Left colon (tissue), 2 donors: Measurements from ENCODE around the gene HSPG2. TPM values are rescaled to one million over a fixed set of nuclear protein-coding genes. Genes with fewer than 3 reads are reported as not detected.
A peak's percentile ranks its signal among the peaks of the same experiment; 100 is the strongest.
"Not testable (repeated sequence)": the region's sequence is repeated elsewhere in the genome, so short reads cannot be mapped to it uniquely, and the experiment has no call there.

Source experiments
- ATAC-seq: fragments of 200-7000 bp; cut with Tn5 transposase; one replicate; pipeline ENCODE4 v1.9.1; 2020; ENCODE audit warnings: mild to moderate bottlenecking, moderate library complexity
- DNase-seq, 2 donors: peaks; one replicate each; pipeline ENCODE4 v3.0.0-alpha.2; 2020
- intact Hi-C, 2 donors: fragments of 100-400 bp; cut with DNase I in 1 of 2; cut with micrococcal nuclease in 1 of 2; formaldehyde crosslinking; loops; one replicate each; pipeline versions ENCODE4 v1.11.2 to v1.14.0; 2022; cut with DNase I, micrococcal nuclease
- total RNA-seq, 2 donors: library from RNA; stranded (reverse); fragmentation: NEBNext Ultra II Directional; extraction: Animal tissue kit (Norgen Biotek cat#: 25700); gene quantifications; one replicate each; pipeline ENCODE4 v1.2.1, GENCODE V29; 2021
- donor health status: DM: no; HTN: no; CAD: no.
- donor health status: DM: yes; HTN: yes; CAD: no.

The HSPG2 gene
- total RNA-seq, 2 donors from 2014 or later: 180 to 206 TPM

DNA sequence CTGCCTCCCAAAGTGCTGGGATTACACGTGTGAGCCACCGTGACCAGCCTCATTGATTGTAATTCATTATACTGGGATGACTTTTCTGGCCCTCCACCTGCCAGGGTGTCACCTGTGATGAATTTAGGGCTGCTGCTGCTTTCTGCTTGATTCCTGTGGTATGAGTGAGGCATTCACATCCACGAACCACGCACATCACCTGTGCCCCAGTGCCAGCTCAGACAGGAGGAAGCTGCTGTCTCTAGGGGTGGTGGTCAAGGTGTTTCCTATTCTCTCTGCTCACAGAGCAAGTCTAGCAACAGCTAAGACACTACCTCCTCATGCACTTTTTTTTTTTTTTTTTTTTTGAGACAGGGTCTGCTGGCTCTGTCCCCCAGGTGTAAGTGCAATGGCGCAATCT, 137.4 kb downstream of the HSPG2 start:
- DNase-seq (no peak), ATAC-seq (no peak)
- intact Hi-C loops: no loop called here

DNA sequence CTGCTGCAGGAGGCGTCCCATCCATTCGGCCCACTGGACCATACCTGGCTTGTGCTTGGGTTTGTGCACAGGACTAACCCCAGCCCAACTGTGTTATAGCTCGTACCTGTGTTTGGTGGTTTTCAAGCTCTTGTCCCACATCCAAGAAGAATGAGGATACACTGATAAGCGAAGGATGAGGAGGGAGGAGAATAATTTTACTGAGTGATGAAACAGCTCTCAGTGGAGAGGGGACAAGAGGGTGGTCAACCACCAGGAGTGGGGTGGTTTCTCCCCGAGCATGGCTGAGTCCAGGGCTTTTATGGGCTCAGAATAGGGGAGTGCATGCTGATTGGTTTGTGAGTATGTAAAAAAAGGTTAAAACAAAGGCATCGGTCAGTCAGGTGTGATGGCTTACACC, 142.0 kb downstream of the HSPG2 start:
- ATAC-seq (no peak), DNase-seq (no peak)
- intact Hi-C loops: no loop called here

DNA sequence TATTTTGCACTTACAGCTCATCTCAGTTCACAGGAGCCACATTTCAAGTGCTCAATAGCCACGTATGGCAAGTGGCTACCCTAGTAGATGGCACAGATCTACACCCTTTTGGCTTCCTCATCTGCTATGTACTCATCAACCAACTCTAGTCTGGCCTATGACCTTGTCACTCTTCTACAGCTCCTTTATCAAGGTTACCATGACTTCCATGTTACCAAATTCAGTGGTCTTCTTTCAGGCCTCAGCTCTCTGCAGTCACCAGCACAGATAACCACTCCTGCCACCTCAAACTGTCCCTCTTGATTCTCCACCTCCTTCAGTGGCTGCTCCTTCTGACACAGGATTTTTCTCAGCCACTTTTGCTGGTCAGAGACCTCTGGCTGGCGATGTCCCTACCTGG, 142.5 kb downstream of the HSPG2 start:
- DNase-seq: no peak
- intact Hi-C loops: no loop called here
- ATAC-seq: no peak

DNA sequence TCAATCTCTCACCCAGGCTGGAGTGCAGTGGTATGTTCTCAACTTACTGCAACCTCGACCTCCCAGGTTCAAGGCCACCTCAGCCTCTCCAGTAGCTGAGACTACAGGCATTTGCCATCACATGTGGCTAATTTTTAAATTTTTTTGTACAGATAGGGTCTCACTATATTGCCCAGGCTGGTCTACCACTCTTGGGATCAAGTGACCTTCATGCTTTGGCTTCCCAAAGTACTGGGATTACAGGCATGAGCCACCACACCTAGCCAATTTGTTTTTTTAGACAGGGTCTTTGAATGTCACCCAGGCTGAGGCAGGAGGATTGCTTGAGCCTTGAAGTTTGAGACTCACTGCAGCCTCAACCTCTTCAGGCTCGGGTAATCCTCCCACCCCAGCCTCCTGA, 144.0 kb downstream of the HSPG2 start:
- no peak for DNase-seq
- intact Hi-C loops: no loop called here
- ATAC-seq: no peak

DNA sequence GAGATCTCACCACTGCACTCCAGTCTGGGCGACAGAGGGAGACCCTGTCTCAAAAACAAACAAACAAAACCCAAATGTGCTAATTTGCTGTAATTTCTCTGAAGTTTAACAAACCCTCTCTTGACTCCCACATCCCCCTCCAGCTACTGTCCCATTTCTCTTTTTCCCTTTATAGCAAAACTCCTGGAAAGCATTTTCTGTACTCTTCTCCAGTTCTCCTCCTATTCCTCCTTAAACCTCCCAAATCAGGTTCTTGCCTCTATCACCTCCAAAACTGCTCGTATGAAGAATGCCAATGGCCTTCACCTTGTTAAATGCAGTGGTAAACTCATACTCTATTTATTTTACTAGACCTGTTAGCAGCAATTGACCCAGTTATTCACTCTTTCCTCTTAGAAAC, 150.5 kb downstream of the HSPG2 start:
- ATAC-seq: no peak
- intact Hi-C loops: no loop called here
- no peak for DNase-seq

DNA sequence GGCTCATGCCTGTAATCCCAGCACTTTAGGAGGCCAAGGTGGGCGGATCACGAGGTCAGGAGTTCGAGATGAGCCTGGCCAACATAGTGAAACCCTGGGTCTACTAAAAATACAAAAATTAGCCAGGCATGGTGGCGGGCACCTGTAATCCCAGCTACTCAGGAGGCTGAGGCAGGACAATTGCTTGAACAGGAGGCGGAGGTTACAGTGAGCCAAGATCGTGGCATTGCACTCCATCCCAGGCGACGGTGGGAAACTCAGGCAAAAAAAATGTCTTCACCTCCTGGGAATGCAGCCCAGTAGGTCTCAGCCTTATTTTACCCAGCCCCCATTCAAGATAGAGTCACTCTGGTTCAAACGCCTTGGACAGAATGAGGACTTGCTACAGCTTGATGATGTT, 151.3 kb downstream of the HSPG2 start:
- ATAC-seq, intact Hi-C loops, DNase-seq: not testable (repeated sequence)

DNA sequence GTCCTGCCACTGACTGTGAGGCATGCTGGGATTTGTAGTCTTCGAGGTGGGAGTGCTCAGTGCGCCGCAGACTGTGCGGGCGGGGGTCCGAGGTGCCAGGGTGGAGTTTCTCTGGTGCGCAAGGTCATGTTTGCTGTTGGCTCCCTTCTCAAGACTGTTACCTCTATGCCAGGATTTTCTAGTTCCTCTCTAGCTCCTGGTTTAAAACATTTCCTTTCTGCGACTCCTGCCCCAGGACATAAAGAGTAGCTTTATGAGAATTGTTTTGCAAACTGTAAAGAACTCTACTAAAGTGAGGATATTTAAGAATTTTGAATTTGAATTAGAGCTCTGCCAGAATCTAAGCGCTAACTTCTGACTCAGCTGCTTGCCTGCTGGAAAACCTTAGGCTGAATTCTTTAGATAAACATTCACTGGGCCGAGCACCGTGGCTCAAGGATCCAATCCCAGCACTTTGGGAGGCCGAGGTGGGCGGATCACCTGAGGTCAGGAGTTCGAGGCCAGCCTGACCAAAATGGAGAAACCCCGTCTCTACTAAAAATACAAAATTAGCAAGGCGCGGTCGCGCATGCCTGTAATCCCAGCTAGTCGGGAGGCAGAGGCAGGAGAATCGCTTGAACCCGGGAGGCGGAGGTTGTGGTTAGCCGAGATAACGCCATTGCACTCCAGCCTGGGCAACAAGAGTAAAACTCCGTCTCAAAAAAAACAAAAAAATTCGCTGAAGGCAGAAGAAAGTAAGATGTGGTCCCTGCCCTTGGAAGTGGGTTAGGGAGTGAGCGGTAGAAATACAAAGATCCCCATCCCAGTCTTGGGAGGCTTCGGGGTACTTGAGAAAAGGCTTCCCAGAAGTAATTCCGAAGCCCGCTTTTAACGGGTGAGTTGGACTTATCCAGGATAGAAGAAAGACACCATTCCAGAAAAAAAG, 153.2 kb downstream of the HSPG2 start:
- intact Hi-C loops: no loop called here
- ATAC-seq (no peak), DNase-seq (peak in 1 of 2 donors; percentile 47)

DNA sequence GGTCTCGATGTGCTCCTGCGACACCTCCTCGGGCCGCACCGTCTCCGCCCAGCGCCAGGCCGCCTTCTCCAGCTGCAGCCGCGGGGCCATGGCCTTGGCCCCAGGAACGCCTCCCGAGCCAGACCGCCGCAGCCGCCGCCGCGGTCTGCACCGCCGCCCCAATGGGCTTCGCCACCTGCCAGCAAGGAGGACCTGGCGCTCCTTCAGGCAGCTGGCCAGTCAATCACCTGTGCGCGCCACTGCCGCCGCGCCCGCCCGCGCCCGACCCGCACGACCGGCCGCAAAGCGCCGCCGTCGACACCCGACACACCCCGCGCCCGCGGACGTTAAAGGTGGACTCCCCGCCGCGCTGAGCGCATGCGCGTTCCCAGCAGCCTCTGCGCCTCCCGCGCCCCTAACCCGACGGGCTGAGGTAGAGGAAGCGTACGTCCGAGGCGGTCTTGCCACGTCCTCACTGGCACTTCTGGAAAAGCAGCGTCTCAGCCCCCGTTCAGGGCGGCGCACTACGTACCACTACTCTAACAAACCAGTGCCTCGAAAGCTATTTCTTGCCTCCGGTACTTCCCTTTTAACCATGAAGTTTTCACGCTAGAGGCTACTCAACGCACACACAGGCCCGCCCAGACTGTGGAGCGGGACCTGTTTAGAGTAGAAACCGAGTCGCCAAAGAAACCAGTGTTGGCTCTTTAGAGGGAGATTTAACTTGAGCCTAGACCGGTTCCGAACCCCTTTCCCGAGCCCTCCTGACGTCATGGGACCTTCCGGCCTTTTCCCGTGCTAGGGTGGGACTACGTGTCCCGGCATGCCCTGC, 154.0 kb downstream of the HSPG2 start, which contains the start of gene USP48:
Gene USP48, minus strand, starts transcription at position 282 of the 811 bp plus-strand sequence. Its CDS starts 192 bp downstream, at position 90.
- intact Hi-C loops: no loop called here
- DNase-seq: peak; percentile 97
- peak; percentile 87 for ATAC-seq

DNA sequence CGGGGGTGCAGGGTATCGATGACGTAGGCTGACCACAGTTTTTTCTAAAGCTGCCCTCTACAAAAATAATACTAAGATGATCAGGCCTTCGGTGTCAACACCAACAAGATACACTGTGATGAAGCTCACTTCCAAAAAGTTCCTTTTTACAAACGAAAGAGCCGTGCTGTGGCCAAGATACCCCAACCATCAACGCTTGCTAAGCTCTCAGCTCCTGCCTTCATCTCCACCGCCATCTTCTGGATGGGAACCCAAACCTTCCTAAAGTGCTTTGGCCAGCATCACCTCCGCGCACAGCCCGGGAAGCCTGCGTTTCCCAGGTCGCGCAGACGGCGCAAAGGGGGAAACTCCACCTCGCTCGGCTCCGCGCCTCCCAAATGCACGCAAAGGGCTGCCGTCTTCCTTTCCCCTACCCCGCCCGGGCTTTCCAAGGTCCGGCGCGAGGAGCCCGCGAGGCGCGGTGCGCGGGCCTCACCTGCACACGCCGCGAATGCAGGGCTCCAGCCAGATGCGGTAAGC, 154.7 kb downstream of the HSPG2 start:
- intact Hi-C loops: no loop called here
- peak in 1 of 2 donors; percentile 53 for DNase-seq

DNA sequence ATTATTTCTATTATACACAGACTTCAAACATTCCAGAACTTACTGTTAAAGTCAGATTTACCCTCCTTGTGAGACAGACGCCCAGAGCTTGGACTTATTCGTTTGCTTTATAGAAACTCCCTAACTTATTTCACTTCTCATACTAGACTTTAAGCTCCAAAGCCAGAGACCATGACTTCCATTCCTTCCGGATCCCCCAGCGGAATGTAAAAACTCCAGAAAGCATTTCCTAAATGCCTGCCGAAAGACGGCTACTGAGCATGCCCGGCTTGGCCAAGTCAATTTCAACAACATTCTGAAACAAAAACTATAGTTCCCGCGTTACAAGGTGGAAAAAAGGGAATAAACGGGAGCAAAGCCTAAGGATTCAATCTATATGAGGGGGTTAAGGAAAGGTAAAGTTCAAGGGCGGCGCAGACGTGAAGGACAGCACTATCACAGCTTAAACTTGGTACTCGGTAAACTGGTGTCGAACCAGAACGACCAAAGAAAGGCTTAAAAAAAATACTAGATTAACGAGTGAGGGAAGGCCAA, 155.2 kb downstream of the HSPG2 start:
- no peak for ATAC-seq
- DNase-seq: peak in 1 of 2 donors; percentile 23
- intact Hi-C loops: no loop called here

More for the DNA sequence above, 154.7 kb downstream of the HSPG2 start:
- peak; percentile 31 for ATAC-seq

DNA sequence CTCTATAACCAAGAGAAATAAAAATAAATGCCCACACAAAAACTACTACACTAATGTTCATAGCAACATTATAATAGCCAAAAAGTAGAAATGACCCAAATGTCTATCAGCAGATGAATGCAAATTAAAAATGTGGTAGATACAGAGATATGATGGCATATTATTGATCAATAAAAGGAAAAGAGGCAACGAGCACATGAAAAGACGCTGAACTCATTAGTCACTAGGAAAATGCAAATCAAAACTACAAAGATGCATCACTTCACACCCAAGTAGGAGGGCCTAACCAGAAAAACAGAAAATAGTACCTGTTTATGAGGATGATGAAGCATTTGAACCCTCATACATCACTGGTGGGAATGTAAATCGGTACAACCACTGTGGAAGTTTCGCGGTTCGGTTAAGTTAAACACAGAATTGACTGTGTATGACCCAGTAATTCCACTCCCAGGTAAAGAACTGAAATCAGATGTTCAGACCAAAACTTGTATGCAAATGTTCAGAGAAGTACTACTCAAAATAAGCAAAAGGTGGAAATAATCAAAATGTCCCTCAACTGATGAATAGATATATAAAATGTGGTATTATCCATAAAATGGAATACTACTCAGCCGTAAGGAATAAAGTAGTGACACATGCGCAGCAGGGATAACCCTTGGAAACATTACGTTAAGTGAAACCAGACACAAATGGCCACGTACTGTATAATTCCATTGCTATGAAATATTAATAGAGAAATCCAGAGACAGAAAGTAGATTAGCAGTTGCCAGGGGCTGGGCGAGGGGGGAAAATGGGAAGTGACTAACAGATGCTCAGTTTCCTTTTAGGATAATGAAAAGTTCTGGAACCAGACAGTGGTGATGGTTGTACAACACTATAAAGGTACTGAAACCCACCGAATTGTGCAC, 157.2 kb downstream of the HSPG2 start:
- no peak for ATAC-seq
- DNase-seq: no peak
- intact Hi-C loops: no loop called here

DNA sequence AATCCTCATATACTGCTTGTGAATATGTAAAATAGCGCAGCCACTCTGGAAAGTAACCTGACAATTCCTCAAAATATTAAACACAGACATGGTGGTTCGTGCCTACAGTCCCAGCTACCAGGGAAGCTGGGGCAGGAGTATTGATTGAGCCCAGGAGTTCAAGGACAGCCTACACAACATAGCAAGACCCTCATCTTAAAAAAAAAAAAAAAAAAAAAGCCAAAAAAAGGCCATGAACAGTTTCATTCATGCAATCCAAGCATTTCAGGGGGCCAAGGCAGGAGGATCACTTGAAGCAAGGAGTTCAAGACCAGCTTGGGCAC, 158.7 kb downstream of the HSPG2 start:
- intact Hi-C loops: no loop called here
- ATAC-seq: no peak
- no peak for DNase-seq

DNA sequence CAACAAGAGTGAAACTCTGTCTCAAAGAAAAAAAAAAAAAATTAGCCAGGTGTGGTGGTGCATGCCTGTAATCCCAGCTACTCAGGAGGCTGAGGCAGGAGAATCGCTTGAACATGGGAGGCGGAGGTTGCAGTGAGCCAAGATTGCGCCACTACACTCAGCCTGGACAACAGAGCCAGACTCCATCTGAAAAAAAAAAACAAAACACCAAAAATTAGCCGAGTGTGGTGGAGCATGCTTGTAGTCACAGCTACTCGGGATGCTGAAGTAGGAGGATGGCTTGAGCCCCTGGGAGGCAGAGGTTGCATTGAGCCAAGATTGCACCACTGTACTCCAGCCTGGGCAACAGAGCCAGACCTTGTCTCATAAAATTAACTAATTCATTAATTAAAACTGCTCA, 160.2 kb downstream of the HSPG2 start:
- intact Hi-C loops, ATAC-seq, DNase-seq: not testable (repeated sequence)

DNA sequence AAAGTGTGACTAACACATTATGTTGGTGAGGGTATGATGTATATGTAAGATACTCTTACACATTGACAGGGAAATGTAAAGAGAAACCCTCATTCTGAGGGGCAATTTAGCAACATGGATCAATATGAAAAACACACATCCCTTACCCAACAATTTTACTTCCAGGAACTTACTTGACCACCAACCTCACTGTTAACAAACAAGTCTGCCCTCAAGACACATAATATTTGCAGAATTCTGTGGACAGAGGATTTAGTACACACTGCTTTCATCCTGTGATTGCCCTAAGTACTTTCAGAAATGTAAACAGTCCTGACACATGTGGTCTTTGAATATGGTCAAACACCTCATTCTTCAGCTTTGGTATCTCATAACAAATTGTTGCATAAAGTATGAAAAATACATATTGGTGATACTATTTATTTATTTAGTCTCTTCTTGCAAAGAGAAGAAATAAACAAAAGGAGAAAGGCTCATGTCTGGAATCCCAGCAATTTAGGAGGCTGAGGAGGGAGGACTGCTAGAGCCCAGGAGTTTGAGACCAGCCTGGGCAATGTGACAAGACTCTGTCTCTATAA, 161.0 kb downstream of the HSPG2 start:
- DNase-seq (no peak), ATAC-seq (no peak)
- intact Hi-C loops: no loop called here

DNA sequence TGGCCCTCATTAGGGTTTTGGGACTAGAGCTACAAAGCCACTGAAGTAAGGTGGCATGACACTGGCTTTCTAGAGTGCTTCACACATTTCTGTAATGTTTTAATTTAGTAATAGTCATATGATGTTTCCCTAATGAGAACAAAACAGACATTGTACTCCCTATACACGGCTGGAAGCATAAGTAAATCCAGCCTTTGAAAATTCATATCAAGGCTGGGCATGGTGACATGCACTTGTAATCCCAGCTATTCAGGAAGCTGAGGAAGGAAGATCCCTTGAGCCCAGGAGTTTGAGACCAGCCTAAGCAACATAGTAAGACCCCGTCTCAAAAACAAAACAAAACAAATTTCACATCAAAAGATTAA, 161.6 kb downstream of the HSPG2 start:
- no peak for ATAC-seq
- intact Hi-C loops: no loop called here
- DNase-seq: no peak

DNA sequence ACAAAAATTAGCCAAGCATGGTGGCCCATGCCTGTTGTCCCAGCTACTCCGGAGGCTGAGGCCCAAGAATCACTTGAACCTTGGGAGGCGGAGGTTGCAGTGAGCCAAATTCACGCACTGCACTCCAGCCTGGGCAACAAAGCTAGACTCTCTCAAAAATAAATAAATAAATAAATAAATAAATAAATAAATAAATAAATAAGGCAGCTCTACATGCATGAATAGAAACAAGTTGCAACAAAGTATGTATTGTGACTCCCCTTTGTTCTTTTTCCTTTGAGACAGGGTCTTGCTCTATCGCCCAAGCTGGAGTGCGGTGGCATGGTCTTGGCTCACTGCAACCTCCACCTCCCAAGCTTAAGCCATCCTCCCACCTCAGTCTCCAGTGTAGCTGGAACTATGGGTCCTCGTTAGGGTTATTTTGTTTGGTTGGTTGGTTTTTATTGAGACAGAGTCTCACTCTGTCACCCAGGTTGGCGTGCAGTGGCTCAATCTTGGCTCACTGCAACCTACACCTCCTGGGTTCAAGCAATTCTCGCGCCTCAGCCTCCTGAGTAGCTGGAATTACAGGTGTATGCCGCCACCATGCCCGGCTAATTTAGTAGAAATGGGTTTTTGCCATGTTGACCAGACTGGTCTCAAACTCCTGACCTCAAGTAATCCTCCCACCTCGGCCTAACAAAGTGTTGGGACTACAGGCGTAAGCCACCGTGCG, 162.1 kb downstream of the HSPG2 start:
- intact Hi-C loops: no loop called here
- DNase-seq: no peak
- ATAC-seq: no peak

DNA sequence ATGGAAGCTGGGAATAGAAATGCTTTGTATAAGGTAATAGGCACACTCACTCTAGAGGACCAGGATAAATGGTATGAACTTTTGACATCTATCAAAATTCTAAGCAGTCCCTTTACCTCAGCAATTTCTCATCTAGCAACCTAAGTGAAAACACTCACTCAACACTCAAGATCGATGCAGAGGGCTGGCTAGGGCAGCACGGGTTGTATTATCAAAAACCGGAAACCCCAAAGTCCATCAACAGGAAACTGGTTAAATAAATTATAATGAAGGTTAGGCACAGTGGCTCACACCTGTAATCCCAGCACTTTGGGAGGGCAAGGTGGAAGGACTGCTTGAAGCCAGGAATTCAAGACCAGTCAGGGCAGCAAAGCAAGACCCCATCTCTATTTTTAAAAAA, 163.5 kb downstream of the HSPG2 start:
- ATAC-seq (no peak), DNase-seq (no peak)
- intact Hi-C loops: no loop called here
